GM21529 (cell line): ENCODE results near the gene SHISA9.

ENCODE experiments used
- ATAC-seq: cut with Tn5 transposase; IDR thresholded peaks from one replicate; pipeline ENCODE4 v1.9.1; 2021; ENCODE audit not compliant: unreplicated experiment

SHISA9 gene

GRCh38 chr16:13014476-13014875 is 113.1 kb downstream of the SHISA9 start:
- ATAC-seq: no peak

GRCh38 chr16:13018026-13018425 is 116.6 kb downstream of the SHISA9 start:
- ATAC-seq: no peak

- no peak for ATAC-seq
Observed at GRCh38 chr16:13021996-13022395, 120.6 kb downstream of the SHISA9 start.

GRCh38 chr16:13029786-13030185 is 128.4 kb downstream of the SHISA9 start:
- ATAC-seq: no peak

- ATAC-seq: no peak
Observed at GRCh38 chr16:13030769-13031168, 129.4 kb downstream of the SHISA9 start.

GRCh38 chr16:13032911-13033310 is 131.5 kb downstream of the SHISA9 start:
- ATAC-seq: no peak

- no peak for ATAC-seq
Observed at GRCh38 chr16:13036600-13036999, 135.2 kb downstream of the SHISA9 start.

- no peak for ATAC-seq
Observed at GRCh38 chr16:13038591-13038990, 137.2 kb downstream of the SHISA9 start.

GRCh38 chr16:13039526-13039925 is 138.1 kb downstream of the SHISA9 start:
- ATAC-seq: no peak

- no peak for ATAC-seq
Observed at GRCh38 chr16:13041180-13041579, 139.8 kb downstream of the SHISA9 start.

- no peak for ATAC-seq
Observed at GRCh38 chr16:13041646-13042290, 140.4 kb downstream of the SHISA9 start.

- ATAC-seq: no peak
Observed at GRCh38 chr16:13042291-13042685, 140.9 kb downstream of the SHISA9 start.

GRCh38 chr16:13046061-13046821 is 144.8 kb downstream of the SHISA9 start:
- no peak for ATAC-seq

GRCh38 chr16:13047276-13047675 is 145.9 kb downstream of the SHISA9 start:
- ATAC-seq: no peak

GRCh38 chr16:13049688-13050087 is 148.3 kb downstream of the SHISA9 start:
- ATAC-seq: no peak

GRCh38 chr16:13052431-13052830 is 151.0 kb downstream of the SHISA9 start:
- no peak for ATAC-seq

- ATAC-seq: no peak
Observed at GRCh38 chr16:13055480-13055879, 154.1 kb downstream of the SHISA9 start.

- no peak for ATAC-seq
Observed at GRCh38 chr16:13056607-13057006, 155.2 kb downstream of the SHISA9 start.

- no peak for ATAC-seq
Observed at GRCh38 chr16:13060932-13061331, 159.5 kb downstream of the SHISA9 start.

- no peak for ATAC-seq
Observed at GRCh38 chr16:13061691-13062090, 160.3 kb downstream of the SHISA9 start.

- no peak for ATAC-seq
Observed at GRCh38 chr16:13062219-13062618, 160.8 kb downstream of the SHISA9 start.

GRCh38 chr16:13063457-13063856 is 162.1 kb downstream of the SHISA9 start:
- no peak for ATAC-seq

GRCh38 chr16:13064821-13065220 is 163.4 kb downstream of the SHISA9 start:
- ATAC-seq: no peak
